Gastrocnemius medialis (tissue), 4 donors: ENCODE results near the gene BANF1. TPM values are rescaled to one million over a fixed set of nuclear protein-coding genes. Genes with fewer than 3 reads are reported as not detected.

Source experiments
- ATAC-seq, 2 donors: fragments of 150-250 bp; one replicate each; pipeline ENCODE4 v1.9.1; 2016
- DNase-seq, 2 donors: peaks; one replicate each; pipeline ENCODE4 v3.0.0-alpha.2; 2019
- H3K27ac ChIP-seq, 4 donors: fragments of 200-600 bp; sonication (generic); 1 replicate in 1 of 4; 2 replicates in 3 of 4; pipeline ENCODE4 v1.5.1; 2016 to 2018; ENCODE audit warnings: mild to moderate bottlenecking in 2 of 4, moderate library complexity in 1 of 4
- H3K27me3 ChIP-seq, 3 donors: fragments of 200-600 bp; sonication (generic) in 2 of 3; 1 replicate in 1 of 3; 2 replicates in 2 of 3; pipeline versions ENCODE4 v1.5.1 to v1.6.0; 2016 to 2019; ENCODE audit warnings: mild to moderate bottlenecking in 1 of 3, moderate library complexity in 1 of 3
- H3K36me3 ChIP-seq, 2 donors: fragments of 200-600 bp; sonication (generic) in 1 of 2; one replicate each; pipeline ENCODE4 v1.5.1; 2017 to 2018
- H3K4me1 ChIP-seq, 2 donors: fragments of 200-600 bp; sonication (generic) in 1 of 2; one replicate each; pipeline ENCODE4 v1.5.1; 2016 to 2017; ENCODE audit warnings: mild to moderate bottlenecking in 2 of 2
- H3K4me3 ChIP-seq, 4 donors: fragments of 200-600 bp; sonication (generic) in 3 of 4; 1 replicate in 1 of 4; 2 replicates in 3 of 4; pipeline ENCODE4 v1.5.1; 2016 to 2019; ENCODE audit warnings: mild to moderate bottlenecking in 2 of 4
- H3K9me3 ChIP-seq, 3 donors: fragments of 200-600 bp; sonication (generic) in 2 of 3; 1 replicate in 1 of 3; 2 replicates in 2 of 3; pipeline ENCODE4 v1.5.1; 2016 to 2019
- CTCF ChIP-seq, 5 experiments: fragments of 450-650 bp in 3 of 5; fragments of 200-600 bp in 2 of 5; sonication (generic) in 2 of 5; IDR thresholded peaks in 4 of 5; conservative IDR thresholded peaks in 1 of 5; 1 replicate in 4 of 5; 2 replicates in 1 of 5; pipeline ENCODE4 v1.5.1; 2016 to 2019; ENCODE audit warnings: antibody characterized with exemption in 5 of 5, mild to moderate bottlenecking in 3 of 5, moderate library complexity in 3 of 5
- POLR2A ChIP-seq, 2 donors: fragments of 450-650 bp; IDR thresholded peaks; one replicate each; pipeline ENCODE4 v1.6.1; 2017; ENCODE audit warnings: antibody characterized with exemption in 2 of 2, mild to moderate bottlenecking in 2 of 2, moderate library complexity in 2 of 2
- in situ Hi-C, 4 donors: fragments of 200-750 bp; cut with MboI; loops; one replicate each; pipeline versions ENCODE4 v1.15.0 to v1.8.0; 2017; ENCODE audit warnings: low sequenced_read_pairs in 4 of 4
- intact Hi-C: fragments of 100-400 bp; cut with DNase I; formaldehyde crosslinking; loops from one replicate; pipeline ENCODE4 v1.15.1; 2023; ENCODE audit warnings: low total_unique reads
- total RNA-seq, 4 donors: library from RNA; depleted of rRNA; stranded (reverse); fragments of >200 nt; gene quantifications; one replicate each; pipeline versions ENCODE4 v1.1.0 to v1.2.3, GENCODE V29; 2016

The BANF1 gene
- total RNA-seq, 4 donors from 2014 or later = 57.4 to 126 (median 72.1) TPM

- in situ Hi-C loops = loop anchor here in 2 of 4 donors (10.0 to 25.0 kb wide), 2 partner anchors 97 to 270 kb away; partner anchors contain the start of genes FIBP (in 2 of the 2), KAT5 (in 2 of the 2) and RNASEH2C (in 2 of the 2)
- no peak for ATAC-seq
- TF ChIP-seq CTCF (IDR thresholded peaks at IDR 0.05 in 4 of 5, conservative IDR thresholded peaks at IDR 0.05 in 1 of 5) = no peak
- TF ChIP-seq POLR2A (IDR thresholded peaks at IDR 0.05) = no peak
These were observed 20.1 kb upstream of the BANF1 start for GRCh38 chr11:65981972-65982823.

GRCh38 chr11:65982824-65983588 is 19.3 kb upstream of the BANF1 start:
- intact Hi-C loops (loop anchor here (10.0 kb wide), 1 partner anchor 198 kb away; the partner anchor contains the start of genes AP5B1 and OVOL1), in situ Hi-C loops (loop anchor here in 2 of 4 donors (10.0 to 25.0 kb wide), 2 partner anchors 98 to 271 kb away; partner anchors contain the start of genes FIBP (in 2 of the 2), KAT5 (in 2 of the 2) and RNASEH2C (in 2 of the 2))
- Histone ChIP-seq H3K4me1 (no peaks in the 10 kb centered on the region), H3K36me3 (peaks cover 0 to 21% of the 10 kb centered on the region in 2 donors), H3K27ac (no peak overlapping the region), H3K4me3 (no peak overlapping the region), H3K27me3 (no peaks in the 10 kb centered on the region), H3K9me3 (no peaks in the 10 kb centered on the region)
- ATAC-seq = no peak
- DNase-seq = no peak
- TF ChIP-seq CTCF (IDR thresholded peaks at IDR 0.05 in 4 of 5, conservative IDR thresholded peaks at IDR 0.05 in 1 of 5) = no peak
- TF ChIP-seq POLR2A (IDR thresholded peaks at IDR 0.05) = no peak

More at GRCh38 chr11:65981972-65982823, 20.1 kb upstream of the BANF1 start:
- Histone ChIP-seq H3K27me3 (no peaks in the 10 kb centered on the region), H3K4me3 (no peak overlapping the region), H3K27ac (no peak overlapping the region), H3K9me3 (no peaks in the 10 kb centered on the region), H3K36me3 (peaks cover 0 to 29% of the 10 kb centered on the region in 2 donors), H3K4me1 (no peaks in the 10 kb centered on the region)
- no peak for DNase-seq
- intact Hi-C loops = loop anchor here (10.0 kb wide), 1 partner anchor 197 kb away; the partner anchor contains the start of genes AP5B1 and OVOL1

GRCh38 chr11:65983589-65983987 is 18.7 kb upstream of the BANF1 start:
- Histone ChIP-seq H3K27ac (no peak overlapping the region), H3K4me3 (no peak overlapping the region), H3K9me3 (no peaks in the 10 kb centered on the region), H3K4me1 (no peaks in the 10 kb centered on the region), H3K27me3 (no peaks in the 10 kb centered on the region), H3K36me3 (peaks cover 0 to 15% of the 10 kb centered on the region in 2 donors)
- intact Hi-C loops (loop anchor here (10.0 kb wide), 1 partner anchor 199 kb away; the partner anchor contains the start of genes AP5B1 and OVOL1), in situ Hi-C loops (loop anchor here in 2 of 4 donors (10.0 to 25.0 kb wide), 2 partner anchors 99 to 271 kb away; partner anchors contain the start of genes FIBP (in 2 of the 2), KAT5 (in 2 of the 2) and RNASEH2C (in 2 of the 2))
- ATAC-seq = no peak
- TF ChIP-seq POLR2A (IDR thresholded peaks at IDR 0.05) = no peak
- TF ChIP-seq CTCF (IDR thresholded peaks at IDR 0.05 in 4 of 5, conservative IDR thresholded peaks at IDR 0.05 in 1 of 5) = no peak
- no peak for DNase-seq

- in situ Hi-C loops (loop anchor here in 3 of 4 donors (5.0 to 25.0 kb wide), 3 partner anchors 103 to 275 kb away; partner anchors contain the start of genes FIBP (in 2 of the 3), KAT5 (in 2 of the 3) and RNASEH2C (in 2 of the 3)), intact Hi-C loops (loop anchor here (10.0 kb wide), 1 partner anchor 203 kb away; the partner anchor contains the start of genes AP5B1 and OVOL1)
- ATAC-seq (no peak), DNase-seq (no peak)
- Histone ChIP-seq H3K9me3 (no peaks in the 10 kb centered on the region), H3K4me3 (no peak overlapping the region), H3K36me3 (no peaks in the 10 kb centered on the region), H3K27ac (no peak overlapping the region), H3K4me1 (no peaks in the 10 kb centered on the region), H3K27me3 (no peaks in the 10 kb centered on the region)
- no peak for TF ChIP-seq POLR2A (IDR thresholded peaks at IDR 0.05)
- no peak for TF ChIP-seq CTCF (IDR thresholded peaks at IDR 0.05 in 4 of 5, conservative IDR thresholded peaks at IDR 0.05 in 1 of 5)
These were observed 15.0 kb upstream of the BANF1 start for GRCh38 chr11:65987336-65987735.
